SK-N-SH (cell line): ENCODE results near the gene SNX20. TPM values are rescaled to one million over a fixed set of nuclear protein-coding genes. Genes with fewer than 3 reads are reported as not detected.

Source experiments
- CTCF ChIA-PET: fragments of 300-600, 350-600 bp; formaldehyde crosslinking; extraction: SDS; loops from one replicate; lab custom pipeline; 2021; lab: Yijun Ruan, JAX
- POLR2A ChIA-PET: fragments of 350-600 bp; sonication (Branson Sonifier 250); formaldehyde crosslinking; extraction: SDS; loops from one replicate; lab custom pipeline; 2020; ENCODE audit warnings: antibody characterized with exemption, inconsistent platforms; lab: Yijun Ruan, JAX
- DNase-seq: peaks from one replicate; pipeline ENCODE4 v3.0.0; 2012
- H2AFZ ChIP-seq: fragments of 200-600 bp; sonication (generic); 2 replicates; pipeline ENCODE4 v1.8.1; 2016; ENCODE audit warnings: antibody characterized with exemption, mild to moderate bottlenecking, low read depth
- H3F3A ChIP-seq: fragments of 200-600 bp; sonication (generic); replicated peaks from 2 replicates; pipeline ENCODE3; 2016; ENCODE audit warnings: antibody characterized with exemption, mild to moderate bottlenecking; ENCODE audit not compliant: insufficient read depth
- H3K27ac ChIP-seq, 2 experiments: fragments of 200-500 bp in 1 of 2; fragments of 200-600 bp in 1 of 2; sonication (Bioruptor generic) in 1 of 2; sonication (generic), shearing (Covaris generic) in 1 of 2; 2 replicates each; pipeline versions ENCODE4 v1.5.1 to v1.6.1; 2014 to 2016; ENCODE audit warnings: low read depth in 2 of 2, inconsistent platforms in 1 of 2, low read length in 1 of 2, mild to moderate bottlenecking in 1 of 2, mixed read lengths in 1 of 2
- H3K27me3 ChIP-seq: fragments of 200-600 bp; sonication (generic), shearing (Covaris generic); 2 replicates; pipeline ENCODE4 v1.6.1; 2016; ENCODE audit warnings: mixed run types; ENCODE audit not compliant: insufficient read depth
- H3K36me3 ChIP-seq, 2 experiments: fragments of 200-500 bp in 1 of 2; fragments of 200-600 bp in 1 of 2; sonication (Bioruptor generic) in 1 of 2; sonication (generic) in 1 of 2; replicated peaks in 1 of 2; 2 replicates each; pipeline versions ENCODE3 to v1.5.1; 2014 to 2016; ENCODE audit warnings: low read length in 1 of 2, mild to moderate bottlenecking in 1 of 2; ENCODE audit not compliant: insufficient read depth in 2 of 2, control insufficient read depth in 1 of 2
- H3K4me1 ChIP-seq, 2 experiments: fragments of 200-500 bp in 1 of 2; fragments of 200-600 bp in 1 of 2; sonication (Bioruptor generic) in 1 of 2; sonication (generic), shearing (Covaris generic) in 1 of 2; 2 replicates each; pipeline versions ENCODE4 v1.5.1 to v1.6.1; 2014 to 2016; ENCODE audit warnings: low read depth in 1 of 2, low read length in 1 of 2, mixed run types in 1 of 2; ENCODE audit not compliant: insufficient read depth in 2 of 2, control insufficient read depth in 1 of 2
- H3K4me2 ChIP-seq: fragments of 200-600 bp; sonication (generic), shearing (Covaris generic); 2 replicates; pipeline ENCODE4 v1.6.1; 2017; ENCODE audit warnings: mixed run types
- H3K4me3 ChIP-seq, 2 experiments: fragments of 200-500 bp in 1 of 2; fragments of 200-600 bp in 1 of 2; sonication (Bioruptor generic) in 1 of 2; sonication (generic), shearing (Covaris generic) in 1 of 2; 2 replicates each; pipeline versions ENCODE4 v1.5.1 to v1.8.1; 2014 to 2016; ENCODE audit warnings: low read depth in 2 of 2, inconsistent platforms in 1 of 2, low read length in 1 of 2, mild to moderate bottlenecking in 1 of 2, mixed read lengths in 1 of 2, moderate library complexity in 1 of 2
- H3K79me2 ChIP-seq: fragments of 200-600 bp; sonication (generic); 2 replicates; pipeline ENCODE4 v1.8.1; 2017; ENCODE audit warnings: mild to moderate bottlenecking; ENCODE audit not compliant: insufficient read depth
- H3K9ac ChIP-seq: fragments of 200-600 bp; sonication (generic); 2 replicates; pipeline ENCODE4 v1.6.1; 2017; ENCODE audit warnings: mixed run types
- H3K9me2 ChIP-seq: fragments of 200-600 bp; sonication (generic); 2 replicates; pipeline ENCODE4 v1.6.1; 2017; ENCODE audit warnings: mixed run types
- H3K9me3 ChIP-seq: fragments of 200-600 bp; sonication (generic); 2 replicates; pipeline ENCODE4 v1.6.1; 2017; ENCODE audit warnings: mixed run types, mild to moderate bottlenecking, moderate library complexity
- H4K20me1 ChIP-seq: fragments of 200-600 bp; sonication (generic); 2 replicates; pipeline ENCODE4 v1.6.1; 2017; ENCODE audit warnings: mild to moderate bottlenecking, mixed run types; ENCODE audit not compliant: insufficient read depth
- EP300 ChIP-seq, 2 experiments: IDR thresholded peaks; 2 replicates each; pipeline versions ENCODE4 v1.4.0 to v1.6.1; 2012; ENCODE audit warnings: borderline replicate concordance in 1 of 2, low read depth in 1 of 2, low read length in 1 of 2
- GABPA ChIP-seq: IDR thresholded peaks from 2 replicates; pipeline ENCODE4 v1.4.0; 2012; ENCODE audit warnings: low read depth, mild to moderate bottlenecking
- GATA2 ChIP-seq: sonication (generic); formaldehyde crosslinking; IDR thresholded peaks from 2 replicates; pipeline ENCODE4 v1.5.0; 2020; ENCODE audit warnings: mild to moderate bottlenecking, missing genetic modification reagents
- JUND ChIP-seq: IDR thresholded peaks from 2 replicates; pipeline ENCODE4 v1.4.0; 2012
- MXI1 ChIP-seq: IDR thresholded peaks from 2 replicates; pipeline ENCODE4 v1.6.1; 2012; ENCODE audit warnings: mild to moderate bottlenecking, low read depth, low read length, improper control_type of control experiment
- NFIC ChIP-seq: IDR thresholded peaks from 2 replicates; pipeline ENCODE4 v1.4.0; 2012; ENCODE audit warnings: borderline replicate concordance
- POLR2AphosphoS5 ChIP-seq: IDR thresholded peaks from 2 replicates; pipeline ENCODE4 v1.6.1; 2012; ENCODE audit warnings: low read depth, low read length
- RFX5 ChIP-seq: IDR thresholded peaks from 2 replicates; pipeline ENCODE4 v1.6.1; 2012; ENCODE audit warnings: mild to moderate bottlenecking, improper control_type of control experiment, low read length
- RXRA ChIP-seq: IDR thresholded peaks from 2 replicates; pipeline ENCODE4 v1.4.0; 2012; ENCODE audit warnings: low read depth, mild to moderate bottlenecking, borderline replicate concordance
- TAF1 ChIP-seq: IDR thresholded peaks from 2 replicates; pipeline ENCODE4 v1.6.1; 2012; ENCODE audit warnings: low read depth, mild to moderate bottlenecking, low read length, moderate library complexity, borderline replicate concordance
- WGBS: methylation state at CpG from one replicate; pipeline ENCODE4 v1.1.6; 2017; ENCODE audit warnings: low lambda C conversion rate; 5-methylcytosine and 5-hydroxymethylcytosine counted together
- polyA plus RNA-seq, 3 experiments: library from polyadenylated mRNA; depleted of rRNA; stranded (reverse); fragments of >200 nt; gene quantifications; 2 replicates each; pipeline ENCODE4 v1.2.3, GENCODE V29; 2012
- TF ChIP-seq, protein P1 (sequence below): IDR thresholded peaks from 2 replicates; pipeline ENCODE4 v1.4.0; 2012; ENCODE audit warnings: low read depth
- TF ChIP-seq, protein P2 (sequence below): fragments of 150-350 bp; IDR thresholded peaks from 2 replicates; pipeline ENCODE4 v1.6.1; 2017; ENCODE audit warnings: antibody characterized with exemption, low read length, low read depth, borderline replicate concordance
- TF ChIP-seq, protein P3 (sequence below): IDR thresholded peaks from 2 replicates; pipeline ENCODE4 v1.4.0; 2012; ENCODE audit warnings: low read depth, borderline replicate concordance
- TF ChIP-seq, protein P4 (sequence below): IDR thresholded peaks from 2 replicates; pipeline ENCODE4 v1.4.0; 2012; ENCODE audit warnings: low read depth, borderline replicate concordance

SNX20 gene
- polyA plus RNA-seq, 1 of the 3 experiments (the other 2 are of a cell fraction) = not detected

DNA sequence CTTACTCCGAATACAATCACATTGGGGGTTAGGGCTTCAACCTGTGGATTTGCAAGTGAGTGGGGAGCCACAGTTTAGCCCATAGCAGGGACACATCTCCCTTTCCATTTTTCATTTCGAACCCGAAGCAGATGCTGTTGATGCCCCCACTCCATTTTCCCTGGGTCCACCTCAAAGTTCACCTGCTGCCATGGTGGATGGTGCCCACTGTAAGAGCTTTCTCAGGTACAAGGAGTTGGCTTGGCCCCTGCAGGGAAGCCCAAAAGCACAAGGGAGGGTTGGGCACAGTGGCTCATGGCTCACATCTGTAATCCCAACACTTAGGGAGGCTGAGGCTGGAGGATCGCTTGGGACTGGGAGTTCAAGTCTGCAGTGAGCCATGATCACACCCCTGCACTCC lies 51.8 kb downstream of the SNX20 start:
- ChIA-PET POLR2A (no interaction called here), CTCF (interaction anchor here (0.8 kb wide), 1 partner anchor 36 kb away, joined by 3 read pairs; no protein-coding TSS in a partner anchor)
- no peaks in the 10 kb centered on the region for H3F3A ChIP-seq
- H3K4me3 ChIP-seq = no peak overlapping the region
- H3K4me2 ChIP-seq = no peak overlapping the region
- no peak overlapping the region for H3K9ac ChIP-seq
- H3K4me1 ChIP-seq = peaks cover 0 to 2% of the 10 kb centered on the region in 2 experiments; a peak in 1 of 4 replicates
- H4K20me1 ChIP-seq = no peaks in the 10 kb centered on the region
- WGBS = 30% methylated on average over 4 of the region's 4 CpGs
- no peak for TF ChIP-seq POLR2AphosphoS5
- no peak for TF ChIP-seq EP300 (IDR thresholded peaks at IDR 0.05; ENCODE audit: borderline replicate concordance in 1 of 2, low read depth in 1 of 2, low read length in 1 of 2)
- no peak for TF ChIP-seq NFIC
- no peak for TF ChIP-seq GATA2
- no peak for TF ChIP-seq RXRA
- TF ChIP-seq, protein P1, sequence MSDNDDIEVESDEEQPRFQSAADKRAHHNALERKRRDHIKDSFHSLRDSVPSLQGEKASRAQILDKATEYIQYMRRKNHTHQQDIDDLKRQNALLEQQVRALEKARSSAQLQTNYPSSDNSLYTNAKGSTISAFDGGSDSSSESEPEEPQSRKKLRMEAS = no peak
- TF ChIP-seq MXI1 = no peak
- TF ChIP-seq, protein P2, sequence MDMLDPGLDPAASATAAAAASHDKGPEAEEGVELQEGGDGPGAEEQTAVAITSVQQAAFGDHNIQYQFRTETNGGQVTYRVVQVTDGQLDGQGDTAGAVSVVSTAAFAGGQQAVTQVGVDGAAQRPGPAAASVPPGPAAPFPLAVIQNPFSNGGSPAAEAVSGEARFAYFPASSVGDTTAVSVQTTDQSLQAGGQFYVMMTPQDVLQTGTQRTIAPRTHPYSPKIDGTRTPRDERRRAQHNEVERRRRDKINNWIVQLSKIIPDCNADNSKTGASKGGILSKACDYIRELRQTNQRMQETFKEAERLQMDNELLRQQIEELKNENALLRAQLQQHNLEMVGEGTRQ = no peak
- TF ChIP-seq RFX5 = no peak
- TF ChIP-seq, protein P3, sequence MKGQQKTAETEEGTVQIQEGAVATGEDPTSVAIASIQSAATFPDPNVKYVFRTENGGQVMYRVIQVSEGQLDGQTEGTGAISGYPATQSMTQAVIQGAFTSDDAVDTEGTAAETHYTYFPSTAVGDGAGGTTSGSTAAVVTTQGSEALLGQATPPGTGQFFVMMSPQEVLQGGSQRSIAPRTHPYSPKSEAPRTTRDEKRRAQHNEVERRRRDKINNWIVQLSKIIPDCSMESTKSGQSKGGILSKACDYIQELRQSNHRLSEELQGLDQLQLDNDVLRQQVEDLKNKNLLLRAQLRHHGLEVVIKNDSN = no peak
- TF ChIP-seq JUND = no peak
- TF ChIP-seq GABPA = no peak
- TF ChIP-seq TAF1 = no peak
- no peak overlapping the region for H2AFZ ChIP-seq
- H3K27ac ChIP-seq = no peak overlapping the region
- H3K9me2 ChIP-seq = no peaks in the 10 kb centered on the region
- no peaks in the 10 kb centered on the region for H3K79me2 ChIP-seq
- DNase-seq = no peak
- no peaks in the 10 kb centered on the region for H3K27me3 ChIP-seq
- no peaks in the 10 kb centered on the region for H3K36me3 ChIP-seq
- no peaks in the 10 kb centered on the region for H3K9me3 ChIP-seq

DNA sequence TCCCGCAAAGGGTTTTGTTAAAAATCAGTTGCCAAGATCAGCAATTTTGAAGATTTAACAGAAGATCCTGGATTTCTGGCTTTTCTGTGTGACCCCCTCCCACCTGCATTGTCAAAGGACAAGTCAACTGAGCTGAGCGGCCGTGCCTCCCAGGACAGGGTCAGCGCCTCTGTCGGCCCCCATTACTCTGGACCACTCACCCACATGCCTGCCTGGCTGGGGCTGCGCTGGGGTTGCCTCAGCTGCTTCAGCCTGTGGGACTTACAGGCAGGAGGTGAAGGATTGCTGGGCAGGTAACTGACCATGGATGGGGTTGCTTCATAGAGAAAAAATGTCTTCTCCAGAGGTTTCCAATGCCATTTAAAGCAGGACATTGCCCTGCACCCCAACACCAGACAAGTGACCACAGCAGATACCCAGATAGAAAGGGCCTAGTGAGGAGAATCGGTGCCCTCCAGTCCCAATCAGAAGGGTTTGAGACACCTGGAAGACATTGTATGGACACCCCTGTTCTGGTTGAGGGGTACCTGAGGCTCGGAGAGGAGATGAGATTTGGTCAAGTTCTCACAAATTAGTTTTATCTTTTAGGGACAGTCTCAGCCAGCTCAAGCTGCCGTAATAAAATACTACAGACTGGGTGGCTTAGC lies 52.8 kb downstream of the SNX20 start:
- no peaks in the 10 kb centered on the region for H3K9me3 ChIP-seq
- no peaks in the 10 kb centered on the region for H3K79me2 ChIP-seq
- TF ChIP-seq, protein P4, sequence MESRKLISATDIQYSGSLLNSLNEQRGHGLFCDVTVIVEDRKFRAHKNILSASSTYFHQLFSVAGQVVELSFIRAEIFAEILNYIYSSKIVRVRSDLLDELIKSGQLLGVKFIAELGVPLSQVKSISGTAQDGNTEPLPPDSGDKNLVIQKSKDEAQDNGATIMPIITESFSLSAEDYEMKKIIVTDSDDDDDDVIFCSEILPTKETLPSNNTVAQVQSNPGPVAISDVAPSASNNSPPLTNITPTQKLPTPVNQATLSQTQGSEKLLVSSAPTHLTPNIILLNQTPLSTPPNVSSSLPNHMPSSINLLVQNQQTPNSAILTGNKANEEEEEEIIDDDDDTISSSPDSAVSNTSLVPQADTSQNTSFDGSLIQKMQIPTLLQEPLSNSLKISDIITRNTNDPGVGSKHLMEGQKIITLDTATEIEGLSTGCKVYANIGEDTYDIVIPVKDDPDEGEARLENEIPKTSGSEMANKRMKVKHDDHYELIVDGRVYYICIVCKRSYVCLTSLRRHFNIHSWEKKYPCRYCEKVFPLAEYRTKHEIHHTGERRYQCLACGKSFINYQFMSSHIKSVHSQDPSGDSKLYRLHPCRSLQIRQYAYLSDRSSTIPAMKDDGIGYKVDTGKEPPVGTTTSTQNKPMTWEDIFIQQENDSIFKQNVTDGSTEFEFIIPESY = no peak
- no peak for DNase-seq
- ChIA-PET POLR2A (no interaction called here), CTCF (interaction anchor here (1.1 to 1.7 kb wide), 4 partner anchors 17 to 257 kb away, joined by 3 read pairs; no protein-coding TSS in a partner anchor)
- no peak overlapping the region for H3K27ac ChIP-seq
- H3K9me2 ChIP-seq = no peaks in the 10 kb centered on the region
- no peak overlapping the region for H2AFZ ChIP-seq
- no peaks in the 10 kb centered on the region for H3K36me3 ChIP-seq
- H3K4me3 ChIP-seq = no peak overlapping the region
- no peaks in the 10 kb centered on the region for H4K20me1 ChIP-seq
- 72% methylated on average over 4 of the region's 9 CpGs for WGBS
- peaks cover 0 to 2% of the 10 kb centered on the region in 2 experiments; a peak in 1 of 4 replicates for H3K4me1 ChIP-seq
- H3F3A ChIP-seq = no peaks in the 10 kb centered on the region
- H3K27me3 ChIP-seq = no peaks in the 10 kb centered on the region
- H3K4me2 ChIP-seq = no peak overlapping the region
- no peak overlapping the region for H3K9ac ChIP-seq
